Stimulated activated CD8-positive, alpha-beta memory T cell treated with anti-CD3 and anti-CD28 coated beads, Interleukin-4, amount 100 ng/mL, for 4 hours (primary cell): ENCODE measurements around the gene ANKRD62.

Source experiments
- DNase-seq, 2 donors: peaks; one replicate each; pipeline ENCODE4 v3.0.0-alpha.2; 2020; ENCODE audit warnings: low read depth in 2 of 2, low spot score in 1 of 2

The ANKRD62 gene

DNA sequence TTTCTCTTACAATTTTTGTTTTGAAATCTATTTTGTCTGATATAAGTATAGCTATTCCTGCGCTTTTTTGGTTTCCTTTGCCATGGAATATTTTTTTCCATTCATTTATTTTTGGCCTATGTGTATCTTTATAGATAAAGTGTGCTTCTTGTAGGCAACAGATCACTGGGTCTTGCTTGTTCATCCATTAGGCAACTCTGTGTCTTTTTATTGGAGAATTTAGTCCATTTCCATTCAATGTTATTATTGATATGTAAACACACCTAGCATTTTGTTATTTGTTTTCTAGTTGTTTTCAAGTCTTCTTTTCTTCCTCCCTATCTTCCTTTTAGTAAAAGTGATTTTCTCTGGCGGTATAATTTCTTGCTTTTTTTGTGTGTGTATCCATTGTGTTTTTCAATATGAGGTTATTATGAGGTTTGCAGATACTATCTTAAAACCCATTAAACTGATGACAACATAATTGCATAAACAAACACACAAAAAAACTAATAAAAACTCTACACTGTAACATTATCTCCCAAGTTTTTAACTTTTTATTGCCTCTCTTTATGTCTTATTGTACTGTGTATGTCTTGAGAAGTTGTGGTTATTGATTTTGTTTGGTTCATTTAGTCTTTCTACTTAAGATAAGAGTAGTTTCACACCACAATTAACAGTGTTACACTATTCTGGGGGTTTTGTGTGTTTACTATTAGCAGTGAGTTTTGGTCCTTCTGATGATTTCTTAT is 71.6 kb downstream of the ANKRD62 start:
- no peak for DNase-seq
